Astrocyte of the hippocampus (primary cell): Measurements from ENCODE around the gene INPP4A.
A peak's percentile ranks its signal among the peaks of the same experiment; 100 is the strongest.
"Not testable (repeated sequence)": the region's sequence is repeated elsewhere in the genome, so short reads cannot be mapped to it uniquely, and the experiment has no call there.

Source experiments
- DNase-seq: peaks from one replicate; pipeline ENCODE4 v3.0.0; 2011; ENCODE audit warnings: low read depth, low spot score

INPP4A gene

DNA sequence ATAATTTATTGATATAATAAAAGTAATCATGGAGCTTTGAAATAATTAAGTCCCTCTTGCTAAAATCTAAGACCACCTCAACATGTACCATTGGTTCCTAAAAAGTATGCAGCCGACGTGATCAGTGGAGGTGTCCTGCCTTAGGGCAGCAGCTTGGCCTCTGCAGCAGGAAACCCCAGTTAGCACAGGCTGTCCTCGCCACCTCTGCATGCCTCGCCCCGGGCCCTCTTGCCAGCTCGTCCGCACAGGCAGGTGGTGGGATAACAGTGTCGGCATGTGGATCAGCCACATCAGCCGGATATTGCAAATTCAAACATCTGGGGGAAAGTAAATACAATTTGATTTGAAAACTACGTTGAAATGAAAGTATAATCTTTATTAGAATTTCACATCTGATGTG, 140.7 kb downstream of the INPP4A start:
- no peak for DNase-seq

DNA sequence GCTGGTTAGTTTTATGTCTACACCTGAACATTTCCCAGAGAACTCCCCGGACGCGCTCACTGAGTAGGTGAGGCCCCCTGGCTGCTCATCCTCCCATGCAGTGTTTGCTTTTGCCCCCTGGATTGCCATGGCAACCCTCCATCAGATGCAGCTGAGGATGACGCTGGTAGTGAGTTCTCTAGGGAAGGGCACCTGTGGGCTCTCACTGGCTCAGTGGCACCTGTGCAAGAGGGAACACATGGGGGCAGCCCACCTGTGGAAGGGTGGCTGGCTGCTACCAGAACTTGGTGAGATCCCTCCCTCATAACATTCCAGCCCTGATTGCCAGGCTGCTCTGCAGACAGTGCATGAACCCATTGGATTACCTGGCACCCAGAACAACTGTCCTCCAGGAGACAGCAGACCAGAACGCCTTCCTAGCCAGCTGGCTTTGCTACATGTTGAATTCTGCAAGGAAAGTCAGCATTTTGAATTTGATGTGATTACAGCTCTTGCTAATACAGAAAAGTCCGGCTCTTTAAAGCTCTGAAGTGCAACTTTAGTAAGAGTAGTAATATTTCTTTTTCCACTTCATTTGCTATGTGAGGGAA, 142.0 kb downstream of the INPP4A start:
- no peak for DNase-seq

GRCh38 chr2:98588880-98589431, 144.3 kb downstream of the INPP4A start:
- DNase-seq, result no peak

DNA sequence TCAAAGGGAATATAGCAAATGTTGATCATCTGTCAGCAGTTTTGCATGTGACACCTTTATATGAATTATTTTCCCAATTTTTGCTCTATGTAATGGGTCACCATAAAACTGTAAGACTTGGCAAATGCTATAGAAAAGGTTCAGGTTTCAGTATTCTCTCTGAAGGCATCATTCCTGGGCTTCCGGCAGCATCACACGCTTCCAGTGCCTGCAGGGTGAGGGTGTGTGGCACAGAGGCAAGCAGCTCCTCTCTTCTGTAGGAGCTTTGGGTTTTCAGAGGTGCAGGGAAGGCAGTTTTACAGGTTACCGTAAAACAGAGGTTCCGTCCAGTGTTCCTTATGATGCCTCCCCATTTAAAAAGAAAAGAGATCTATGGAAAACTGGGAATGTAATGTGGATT, 144.8 kb downstream of the INPP4A start:
- DNase-seq, result no peak

GRCh38 chr2:98592565-98592964, 147.9 kb downstream of the INPP4A start:
- DNase-seq, result no peak

- DNase-seq, result not testable (repeated sequence)
Observed at GRCh38 chr2:98594665-98595064, 150.0 kb downstream of the INPP4A start.

- no peak for DNase-seq
Observed at GRCh38 chr2:98598781-98599428, 154.2 kb downstream of the INPP4A start.

- peak; percentile 68 for DNase-seq
Observed at GRCh38 chr2:98601532-98602132, 157.0 kb downstream of the INPP4A start.

GRCh38 chr2:98604547-98604946, 159.9 kb downstream of the INPP4A start:
- no peak for DNase-seq

GRCh38 chr2:98605076-98605475, 160.4 kb downstream of the INPP4A start:
- DNase-seq, result no peak

DNA sequence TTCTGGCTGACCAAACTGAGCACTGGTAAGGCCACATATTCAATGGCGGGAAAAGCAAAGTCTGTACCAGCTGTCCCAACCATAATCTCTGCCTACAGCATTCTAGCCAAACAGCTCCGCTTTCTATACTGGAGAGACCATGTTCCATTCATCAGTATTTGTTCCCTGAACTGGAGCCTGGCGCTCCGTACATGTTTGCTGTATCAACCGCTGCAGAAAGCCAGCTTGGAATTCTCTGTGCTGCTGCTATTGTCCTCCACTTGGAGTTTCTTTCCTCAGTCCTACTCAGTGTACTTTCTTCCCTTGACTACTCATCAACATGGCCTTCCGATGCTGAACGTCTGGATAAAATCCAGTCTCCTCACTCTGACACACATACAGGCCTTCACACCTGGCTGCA, 161.8 kb downstream of the INPP4A start:
- no peak for DNase-seq

DNA sequence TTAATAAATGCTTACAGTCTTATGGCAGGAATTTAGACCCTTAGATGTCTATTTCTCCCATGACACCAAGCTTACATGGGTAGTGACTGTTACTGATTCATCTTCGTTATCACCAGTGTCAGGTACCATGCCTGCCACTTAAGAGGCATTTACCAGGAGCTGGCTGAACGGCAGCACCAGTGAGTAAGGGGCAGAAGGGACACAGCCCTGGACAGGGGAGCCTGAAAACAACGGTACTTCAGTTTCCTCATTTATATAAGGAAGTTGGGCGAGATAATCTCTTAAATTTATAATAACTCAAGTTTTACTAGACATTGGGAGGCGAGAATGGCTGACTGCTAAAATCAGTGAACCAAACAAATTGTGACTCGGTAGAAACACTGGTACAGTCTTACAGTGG, 162.4 kb downstream of the INPP4A start:
- DNase-seq, result no peak

DNA sequence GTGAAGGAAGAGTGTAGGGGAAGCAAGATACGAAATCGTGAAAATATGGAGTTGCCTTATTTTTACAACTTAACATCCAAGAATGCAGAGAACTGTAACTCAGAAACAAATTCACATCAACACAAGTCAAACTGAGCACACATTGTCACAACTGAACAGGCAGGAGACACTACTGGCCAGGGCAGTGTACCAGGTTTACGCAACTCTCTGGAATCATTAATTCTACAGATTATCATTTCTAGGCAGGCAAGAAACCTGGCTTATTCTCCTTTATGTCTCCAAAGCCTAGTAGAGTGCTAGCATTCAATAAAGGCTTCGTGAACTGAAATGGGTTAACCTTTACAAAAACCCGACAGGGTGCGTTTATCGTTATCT, 163.1 kb downstream of the INPP4A start:
- DNase-seq, result no peak

DNA sequence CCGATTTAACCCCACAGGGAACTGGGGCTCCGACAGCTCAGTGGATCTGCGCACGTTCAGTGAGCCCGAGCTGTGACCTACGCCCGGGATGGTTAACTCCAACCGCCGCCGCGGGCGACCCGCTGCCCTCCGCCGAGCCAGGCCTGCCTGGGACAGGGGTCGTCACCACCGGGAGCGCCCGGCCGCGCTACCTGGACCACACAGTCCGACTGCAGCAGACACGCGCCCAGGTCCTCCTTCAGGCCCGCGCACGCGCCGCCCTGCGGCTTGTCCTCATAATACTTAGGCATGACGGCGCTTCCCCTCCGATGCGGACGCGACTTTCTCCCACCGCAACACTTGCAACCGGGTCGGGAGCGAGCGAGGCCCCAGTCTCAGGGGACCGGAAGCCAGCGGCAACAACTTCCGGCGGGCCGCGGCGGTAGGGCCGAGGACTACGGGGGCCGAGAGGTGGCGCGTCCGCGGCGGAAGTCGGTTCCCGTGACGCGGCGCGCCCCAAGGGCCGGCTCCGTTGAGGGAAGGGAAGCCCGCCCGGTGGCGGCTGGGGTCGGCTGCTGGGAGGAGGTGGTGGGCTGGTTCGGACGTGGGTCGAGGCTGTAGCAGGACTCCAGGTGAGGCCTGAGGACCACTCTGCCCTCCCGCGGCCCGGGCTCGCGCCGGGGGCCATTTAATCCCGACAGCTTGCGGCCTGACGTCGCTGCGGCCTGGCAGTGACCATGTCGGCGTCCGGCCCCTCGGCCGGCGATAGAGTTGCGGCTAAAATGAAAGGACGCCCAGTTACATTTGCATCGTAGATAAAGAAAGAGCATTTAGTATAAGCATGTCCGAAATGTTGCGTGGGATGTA, 163.7 kb downstream of the INPP4A start, which contains the start of the genes COA5 and UNC50:
Gene COA5 (minus strand): TSS at position 397 of the 846 bp plus-strand sequence. CDS start 107 bp downstream, at position 290.
Gene UNC50 (plus strand): TSS at position 474 of the 846 bp plus-strand sequence. CDS start 1,171 bp downstream, outside the sequence.
- DNase-seq, result peak; percentile 97

GRCh38 chr2:98608962-98609604, 164.4 kb downstream of the INPP4A start:
- DNase-seq, result peak; percentile 61

- DNase-seq, result no peak
Observed at GRCh38 chr2:98614024-98614739, 169.5 kb downstream of the INPP4A start.

- DNase-seq, result no peak
Observed at GRCh38 chr2:98615481-98615880, 170.8 kb downstream of the INPP4A start.

GRCh38 chr2:98617149-98617548, 172.5 kb downstream of the INPP4A start:
- no peak for DNase-seq

DNA sequence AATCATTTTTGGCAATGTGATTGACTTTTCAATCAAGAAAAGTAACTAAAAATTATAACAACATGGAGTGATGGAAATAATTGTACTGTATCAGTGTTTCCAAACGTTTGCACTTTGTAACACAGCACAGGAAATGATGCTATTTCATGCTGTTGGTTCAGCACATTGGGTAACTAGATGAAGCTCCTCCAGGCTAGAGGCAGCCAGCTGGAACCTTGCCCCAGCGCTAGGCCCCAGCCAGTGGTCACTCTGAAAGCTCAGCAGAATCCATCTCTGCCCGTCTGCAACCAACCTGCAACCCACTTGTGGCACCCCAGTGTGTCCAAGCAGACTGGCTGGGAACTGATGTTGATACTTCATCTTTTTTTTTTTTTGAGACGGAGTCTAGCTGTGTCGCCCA, 179.0 kb downstream of the INPP4A start:
- no peak for DNase-seq

GRCh38 chr2:98632351-98632750, 187.7 kb downstream of the INPP4A start:
- DNase-seq, result no peak
